Measurements from ENCODE around the gene TBC1D12.

DNA sequence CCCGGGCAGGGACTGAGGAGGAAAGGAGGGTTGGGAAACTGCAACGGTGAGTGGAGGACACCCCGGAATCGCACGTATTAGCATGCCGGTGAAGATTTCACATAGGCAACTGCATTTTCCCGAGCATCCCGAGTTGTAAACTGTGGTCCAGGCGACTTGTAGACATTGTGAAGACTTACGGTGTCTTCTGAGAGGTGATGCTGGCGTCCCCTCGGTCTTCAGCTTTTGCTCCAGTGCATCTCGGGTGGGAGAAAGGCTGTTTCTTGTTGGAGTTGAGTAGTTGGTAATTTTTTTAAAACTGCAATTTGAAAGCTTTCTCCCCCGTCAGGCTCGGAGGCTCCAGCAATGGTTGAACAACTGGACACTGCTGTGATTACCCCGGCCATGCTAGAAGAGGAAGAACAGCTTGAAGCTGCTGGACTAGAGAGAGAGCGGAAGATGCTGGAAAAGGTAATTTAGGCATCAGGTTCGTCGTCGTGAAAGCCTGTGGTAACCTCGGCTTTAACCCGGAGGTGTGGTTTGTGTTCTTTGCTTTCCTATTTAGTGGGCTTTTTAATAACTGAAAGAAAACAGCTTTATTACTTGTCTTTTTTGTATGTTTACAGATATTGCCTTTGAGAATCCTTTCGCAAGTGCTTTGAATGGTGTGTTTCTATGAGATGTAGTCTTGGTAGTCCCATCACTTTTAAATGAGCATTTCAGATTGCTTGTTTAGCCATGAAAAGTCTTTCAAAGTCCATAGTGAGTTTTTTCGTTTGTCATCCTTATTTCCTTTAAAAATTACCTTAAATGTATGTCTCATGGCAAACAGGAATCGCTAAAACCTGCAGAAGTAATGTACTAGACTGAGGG is 143.9 kb downstream of the TBC1D12 start:
- TF ChIP-seq POLR2AphosphoS5 (IDR thresholded peaks at IDR 0.05), result no peak
- TF ChIP-seq, protein P1, sequence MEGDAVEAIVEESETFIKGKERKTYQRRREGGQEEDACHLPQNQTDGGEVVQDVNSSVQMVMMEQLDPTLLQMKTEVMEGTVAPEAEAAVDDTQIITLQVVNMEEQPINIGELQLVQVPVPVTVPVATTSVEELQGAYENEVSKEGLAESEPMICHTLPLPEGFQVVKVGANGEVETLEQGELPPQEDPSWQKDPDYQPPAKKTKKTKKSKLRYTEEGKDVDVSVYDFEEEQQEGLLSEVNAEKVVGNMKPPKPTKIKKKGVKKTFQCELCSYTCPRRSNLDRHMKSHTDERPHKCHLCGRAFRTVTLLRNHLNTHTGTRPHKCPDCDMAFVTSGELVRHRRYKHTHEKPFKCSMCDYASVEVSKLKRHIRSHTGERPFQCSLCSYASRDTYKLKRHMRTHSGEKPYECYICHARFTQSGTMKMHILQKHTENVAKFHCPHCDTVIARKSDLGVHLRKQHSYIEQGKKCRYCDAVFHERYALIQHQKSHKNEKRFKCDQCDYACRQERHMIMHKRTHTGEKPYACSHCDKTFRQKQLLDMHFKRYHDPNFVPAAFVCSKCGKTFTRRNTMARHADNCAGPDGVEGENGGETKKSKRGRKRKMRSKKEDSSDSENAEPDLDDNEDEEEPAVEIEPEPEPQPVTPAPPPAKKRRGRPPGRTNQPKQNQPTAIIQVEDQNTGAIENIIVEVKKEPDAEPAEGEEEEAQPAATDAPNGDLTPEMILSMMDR (IDR thresholded peaks at IDR 0.05), result no peak

Measured in prostate gland (tissue), 2 donors.